ENCODE results near the gene PGR.

The PGR gene

GRCh38 chr11:101008961-101009689 lies 120.5 kb downstream of the PGR start:
- no peak for DNase-seq

GRCh38 chr11:101003468-101003867 lies 126.1 kb downstream of the PGR start:
- DNase-seq: no peak

GRCh38 chr11:100999756-101000155 lies 129.9 kb downstream of the PGR start:
- DNase-seq: no peak

GRCh38 chr11:100994966-100995365 lies 134.6 kb downstream of the PGR start:
- DNase-seq: no peak

GRCh38 chr11:100991541-100991940 lies 138.1 kb downstream of the PGR start:
- no peak for DNase-seq

GRCh38 chr11:100990931-100991330 lies 138.7 kb downstream of the PGR start:
- DNase-seq: no peak

- DNase-seq: no peak
These were observed 144.9 kb downstream of the PGR start for GRCh38 chr11:100984668-100985067.

GRCh38 chr11:100981196-100981824 lies 148.3 kb downstream of the PGR start:
- no peak for DNase-seq

GRCh38 chr11:100980156-100980555 lies 149.5 kb downstream of the PGR start:
- no peak for DNase-seq

Data from DMS79 treated with DMSO at 0.1 percent for 48 hours (cell line).